Activated T-helper 17 cell treated with anti-CD3 and anti-CD28 coated beads, Interleukin-2, amount 50 U/mL, for 72 hours (primary cell): Measurements from ENCODE around the gene ANKS1A. TPM values are rescaled to one million over a fixed set of nuclear protein-coding genes. Genes with fewer than 3 reads are reported as not detected.
A peak's percentile ranks its signal among the peaks of the same experiment; 100 is the strongest.
"Not testable (repeated sequence)": the region's sequence is repeated elsewhere in the genome, so short reads cannot be mapped to it uniquely, and the experiment has no call there.

Source experiments
- ATAC-seq: fragments of 150-1000 bp; cut with Tn5 transposase; replicated peaks from 2 replicates; pipeline ENCODE4 v1.10.0; 2021; ENCODE audit warnings: mild to moderate bottlenecking, moderate library complexity
- H3K27ac Mint-ChIP-seq: one replicate; pipeline ENCODE4 v1.8.0; 2022; ENCODE audit warnings: mixed read lengths
- H3K27me3 Mint-ChIP-seq: one replicate; pipeline ENCODE4 v1.8.0; 2022; ENCODE audit warnings: mixed read lengths
- H3K36me3 Mint-ChIP-seq: one replicate; pipeline ENCODE4 v1.8.0; 2022; ENCODE audit warnings: low read depth, mild to moderate bottlenecking, mixed read lengths
- H3K4me1 Mint-ChIP-seq: one replicate; pipeline ENCODE4 v1.8.0; 2022; ENCODE audit warnings: mixed read lengths
- H3K4me3 Mint-ChIP-seq: one replicate; pipeline ENCODE4 v1.8.0; 2022; ENCODE audit warnings: mild to moderate bottlenecking, mixed read lengths
- H3K9me3 Mint-ChIP-seq: one replicate; pipeline ENCODE4 v1.8.0; 2022; ENCODE audit warnings: mixed read lengths
- total RNA-seq, 2 donors: library from RNA; stranded (reverse); gene quantifications; one replicate each; pipeline ENCODE4 v1.2.3, GENCODE V29; 2022

Gene ANKS1A
- total RNA-seq, 2 donors from 2014 or later: 7.7 to 8.8 TPM

GRCh38 chr6:34899748-34900147, 10.7 kb downstream of the ANKS1A start:
- not testable (repeated sequence) for H3K27ac Mint-ChIP-seq, ATAC-seq, H3K4me3 Mint-ChIP-seq, H3K36me3 Mint-ChIP-seq, H3K27me3 Mint-ChIP-seq, H3K9me3 Mint-ChIP-seq, H3K4me1 Mint-ChIP-seq

DNA sequence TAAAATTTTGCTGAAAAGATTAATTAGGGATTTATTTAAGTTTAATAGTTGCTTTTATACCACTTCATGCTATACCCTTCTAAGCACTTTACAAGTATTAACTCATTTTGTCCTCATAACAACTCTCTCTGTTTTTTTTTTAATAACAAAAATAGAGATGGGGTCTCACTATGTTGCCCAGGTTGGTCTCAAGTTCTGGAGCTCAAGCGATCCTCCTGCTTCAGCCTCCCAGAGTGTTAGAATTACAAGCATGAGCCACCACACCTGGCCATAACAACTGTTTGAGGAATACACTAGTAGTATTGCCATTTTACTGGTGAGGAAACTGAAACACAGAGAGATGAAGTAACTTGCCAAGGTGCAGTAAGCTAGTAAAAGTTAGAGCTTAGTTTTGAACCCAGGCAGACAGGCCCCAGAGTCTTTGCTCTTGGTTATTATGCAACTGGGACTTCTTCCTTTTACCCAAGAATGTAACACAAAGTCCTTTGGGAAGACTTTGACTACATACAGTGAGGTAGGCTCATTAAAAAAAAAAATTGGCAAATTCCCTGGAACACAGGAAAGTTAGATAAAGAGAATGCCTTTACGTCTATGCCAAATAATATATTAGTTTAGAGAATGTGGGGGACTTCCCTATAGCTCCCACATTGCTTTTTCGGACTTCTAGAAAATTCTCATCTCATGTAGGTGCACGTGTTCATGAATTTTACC, 11.4 kb downstream of the ANKS1A start:
- ATAC-seq: no peak
- no peaks in the 10 kb centered on the region for H3K9me3 Mint-ChIP-seq

GRCh38 chr6:34901930-34902329, 12.9 kb downstream of the ANKS1A start:
- peaks cover 8% of the 10 kb centered on the region for H3K36me3 Mint-ChIP-seq
- H3K4me1 Mint-ChIP-seq: no peaks in the 10 kb centered on the region
- no peak overlapping the region for H3K4me3 Mint-ChIP-seq
- H3K27ac Mint-ChIP-seq: no peak overlapping the region
- no peaks in the 10 kb centered on the region for H3K9me3 Mint-ChIP-seq
- H3K27me3 Mint-ChIP-seq: no peaks in the 10 kb centered on the region
- no peak for ATAC-seq

More for the DNA sequence above, 11.4 kb downstream of the ANKS1A start:
- Mint-ChIP-seq H3K4me1 (no peaks in the 10 kb centered on the region), H3K27me3 (no peaks in the 10 kb centered on the region), H3K4me3 (no peak overlapping the region), H3K36me3 (peaks cover 8% of the 10 kb centered on the region), H3K27ac (no peak overlapping the region)

DNA sequence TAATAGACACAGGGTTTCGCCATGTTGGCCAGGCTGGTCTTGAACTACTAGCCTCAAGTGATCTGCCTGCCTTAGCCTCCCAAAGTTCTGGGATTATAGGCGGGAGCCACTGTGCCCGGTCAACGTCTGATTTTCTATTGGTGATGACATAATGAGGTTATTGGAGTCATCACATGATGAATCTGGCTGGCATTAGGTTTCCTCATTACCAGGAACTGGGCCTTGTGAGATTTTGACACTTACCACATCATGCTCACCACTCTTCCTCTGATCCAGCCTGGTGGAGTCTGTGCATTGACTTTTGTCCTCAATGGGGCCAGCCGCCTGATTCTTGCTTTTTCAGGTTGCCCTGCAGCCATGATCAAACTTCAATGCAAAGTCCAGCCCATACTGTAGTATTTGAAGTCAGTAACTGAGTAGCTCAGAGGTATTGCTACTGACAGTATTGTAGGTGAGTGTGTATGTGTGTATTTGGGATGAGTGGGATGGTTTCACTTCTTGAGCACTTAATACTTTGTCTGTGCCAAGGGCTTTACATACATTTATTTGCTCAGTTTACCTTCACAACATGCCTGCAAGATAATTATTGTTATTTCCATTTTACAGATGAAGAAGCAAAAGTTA, 16.0 kb downstream of the ANKS1A start:
- ATAC-seq: no peak
- H3K36me3 Mint-ChIP-seq: peaks cover 8% of the 10 kb centered on the region
- no peaks in the 10 kb centered on the region for H3K9me3 Mint-ChIP-seq
- H3K4me3 Mint-ChIP-seq: no peak overlapping the region
- H3K4me1 Mint-ChIP-seq: peaks cover 6% of the 10 kb centered on the region
- H3K27ac Mint-ChIP-seq: no peak overlapping the region
- peaks cover 6% of the 10 kb centered on the region for H3K27me3 Mint-ChIP-seq

- peaks cover 6% of the 10 kb centered on the region for H3K27me3 Mint-ChIP-seq
Measured at GRCh38 chr6:34906826-34907225, 17.8 kb downstream of the ANKS1A start.

GRCh38 chr6:34908194-34908593, 19.1 kb downstream of the ANKS1A start:
- Mint-ChIP-seq H3K27ac (no peak overlapping the region), H3K27me3 (peaks cover 6% of the 10 kb centered on the region), H3K36me3 (peaks cover 8% of the 10 kb centered on the region), H3K9me3 (no peaks in the 10 kb centered on the region), H3K4me1 (peaks cover 20% of the 10 kb centered on the region), H3K4me3 (no peak overlapping the region)
- no peak for ATAC-seq

More at GRCh38 chr6:34906826-34907225, 17.8 kb downstream of the ANKS1A start:
- no peaks in the 10 kb centered on the region for H3K9me3 Mint-ChIP-seq
- H3K4me3 Mint-ChIP-seq: no peak overlapping the region
- H3K27ac Mint-ChIP-seq: no peak overlapping the region
- H3K4me1 Mint-ChIP-seq: peaks cover 11% of the 10 kb centered on the region
- peaks cover 8% of the 10 kb centered on the region for H3K36me3 Mint-ChIP-seq
- no peak for ATAC-seq

GRCh38 chr6:34909320-34909883, 20.3 kb downstream of the ANKS1A start:
- Mint-ChIP-seq H3K4me3 (no peak overlapping the region), H3K9me3 (no peaks in the 10 kb centered on the region), H3K4me1 (peaks cover 20% of the 10 kb centered on the region), H3K36me3 (peaks cover 8% of the 10 kb centered on the region), H3K27me3 (peaks cover 6% of the 10 kb centered on the region), H3K27ac (no peak overlapping the region)
- no peak for ATAC-seq

DNA sequence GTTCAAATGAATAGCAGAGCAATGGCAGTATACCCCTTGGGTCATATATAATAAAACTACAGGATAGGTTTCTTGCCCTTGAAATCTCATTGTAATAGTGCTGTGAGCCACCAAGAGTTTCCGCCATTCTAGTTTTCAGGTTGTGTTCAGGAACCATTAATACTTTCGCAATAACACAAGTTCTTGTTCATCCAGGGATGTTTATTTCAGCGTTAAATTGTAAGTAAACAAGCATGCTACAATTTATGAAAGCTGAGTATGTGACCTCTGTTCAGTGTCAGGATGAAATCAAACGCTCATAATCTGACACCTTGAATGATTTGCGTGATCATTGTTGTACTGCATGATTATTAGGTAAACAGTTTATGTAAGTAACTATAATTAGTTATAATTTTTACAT, 22.8 kb downstream of the ANKS1A start:
- no peaks in the 10 kb centered on the region for H3K36me3 Mint-ChIP-seq
- peaks cover 6% of the 10 kb centered on the region for H3K27me3 Mint-ChIP-seq

DNA sequence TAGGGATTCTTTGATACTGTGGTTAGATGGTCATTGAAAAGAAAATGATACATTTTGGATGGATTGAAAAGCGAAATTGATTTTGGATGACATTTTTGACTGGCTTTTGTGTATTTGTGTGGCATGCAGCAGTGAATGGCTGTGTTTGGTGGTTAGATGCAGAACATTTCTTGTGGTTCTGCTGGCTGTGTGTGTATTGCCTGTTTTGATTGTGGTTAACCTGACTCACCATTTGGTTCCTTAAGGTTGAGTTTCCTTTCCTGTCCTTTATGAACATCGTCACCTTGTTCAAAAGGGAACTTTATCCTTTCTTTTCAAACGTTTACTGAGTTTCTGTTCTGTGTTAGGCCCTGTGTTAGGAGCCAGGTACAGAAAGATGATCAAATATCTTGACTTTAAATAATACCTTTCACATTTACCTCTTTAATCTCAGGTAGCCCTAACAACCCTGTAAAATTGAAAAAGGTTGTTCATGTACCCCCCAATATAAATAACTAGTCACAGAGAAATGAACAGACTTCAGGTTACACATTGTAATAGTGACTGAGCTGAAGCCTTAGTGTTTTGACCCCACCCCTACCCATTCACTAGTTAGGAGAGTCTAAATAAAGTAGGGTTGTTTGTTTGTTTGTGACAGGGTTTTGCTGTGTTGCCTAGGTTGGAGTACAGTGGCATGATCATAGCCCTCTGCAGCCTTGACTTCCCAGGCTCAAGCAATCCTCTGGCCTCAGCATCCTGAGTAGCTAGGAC, 23.8 kb downstream of the ANKS1A start:
- Mint-ChIP-seq H3K4me3 (peak overlapping the region; percentile 47), H3K9me3 (no peaks in the 10 kb centered on the region), H3K4me1 (peaks cover 20% of the 10 kb centered on the region), H3K27me3 (peaks cover 6% of the 10 kb centered on the region), H3K36me3 (no peaks in the 10 kb centered on the region), H3K27ac (peak overlapping the region; percentile 53)
- ATAC-seq: peak; percentile 99

More for the DNA sequence above, 22.8 kb downstream of the ANKS1A start:
- Mint-ChIP-seq H3K27ac (no peak overlapping the region), H3K4me1 (peaks cover 20% of the 10 kb centered on the region), H3K4me3 (no peak overlapping the region), H3K9me3 (no peaks in the 10 kb centered on the region)
- no peak for ATAC-seq

DNA sequence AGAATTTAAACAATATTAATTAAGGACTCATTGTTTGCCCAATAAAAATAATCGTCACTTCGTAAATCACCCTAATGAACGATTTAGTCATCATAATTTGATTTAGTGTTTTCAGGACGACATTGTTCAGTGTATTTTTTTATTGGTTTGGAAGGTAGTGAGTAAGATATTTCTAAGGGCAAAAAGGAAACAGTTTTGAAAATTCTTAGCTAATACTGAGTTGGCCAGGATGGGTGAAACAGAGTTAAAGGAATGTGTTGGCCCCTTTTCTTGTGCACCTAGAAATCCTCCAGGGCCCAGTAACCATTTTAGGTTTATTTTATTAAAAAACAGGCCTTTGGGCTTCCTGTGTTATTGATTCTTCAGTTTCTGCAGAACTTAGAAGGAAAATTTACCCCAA, 25.3 kb downstream of the ANKS1A start:
- H3K9me3 Mint-ChIP-seq: no peaks in the 10 kb centered on the region
- no peak overlapping the region for H3K4me3 Mint-ChIP-seq
- H3K4me1 Mint-ChIP-seq: peaks cover 20% of the 10 kb centered on the region
- H3K27me3 Mint-ChIP-seq: peaks cover 6% of the 10 kb centered on the region
- ATAC-seq: no peak
- no peak overlapping the region for H3K27ac Mint-ChIP-seq
- H3K36me3 Mint-ChIP-seq: no peaks in the 10 kb centered on the region

- H3K9me3 Mint-ChIP-seq: no peaks in the 10 kb centered on the region
- H3K27ac Mint-ChIP-seq: no peak overlapping the region
- ATAC-seq: no peak
- H3K27me3 Mint-ChIP-seq: no peaks in the 10 kb centered on the region
- peaks cover 13% of the 10 kb centered on the region for H3K4me1 Mint-ChIP-seq
- H3K4me3 Mint-ChIP-seq: no peak overlapping the region
- H3K36me3 Mint-ChIP-seq: no peaks in the 10 kb centered on the region
Measured at GRCh38 chr6:34916348-34916967, 27.4 kb downstream of the ANKS1A start.

DNA sequence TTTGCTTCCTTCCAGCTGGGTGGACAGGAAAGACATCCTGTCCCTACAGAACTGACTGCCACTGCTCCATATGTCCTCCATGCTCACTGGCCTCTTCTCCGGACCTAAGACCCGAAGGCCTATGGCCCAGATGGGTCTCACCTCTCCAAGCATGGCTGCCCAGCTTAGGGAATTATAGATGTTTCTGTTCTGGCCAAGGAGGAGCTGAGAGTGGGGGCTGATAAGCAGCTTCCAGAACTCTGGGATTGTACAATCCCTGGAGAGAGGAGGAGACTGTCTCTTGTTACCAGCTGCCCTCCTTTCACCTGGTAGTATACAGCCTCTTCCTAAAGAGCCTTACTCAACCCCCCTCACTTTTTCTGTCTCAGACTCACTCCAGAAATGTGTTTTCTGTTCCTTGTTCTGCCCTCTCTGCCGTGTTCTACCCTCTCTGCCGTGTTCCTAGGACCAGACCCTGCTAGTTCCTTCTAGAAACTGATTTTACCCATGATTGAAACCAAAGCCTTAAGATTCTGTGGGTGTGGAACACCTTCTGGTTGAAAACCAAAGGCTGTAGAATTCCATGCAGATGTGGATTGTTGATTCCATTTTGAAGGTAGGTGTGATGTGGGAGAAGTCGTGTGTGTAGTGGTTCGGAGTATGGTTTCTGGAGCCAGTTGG, 28.7 kb downstream of the ANKS1A start:
- Mint-ChIP-seq H3K27ac (no peak overlapping the region), H3K4me1 (peaks cover 4% of the 10 kb centered on the region), H3K9me3 (no peaks in the 10 kb centered on the region), H3K27me3 (no peaks in the 10 kb centered on the region), H3K36me3 (no peaks in the 10 kb centered on the region), H3K4me3 (no peak overlapping the region)
- ATAC-seq: no peak

- H3K4me1 Mint-ChIP-seq: no peaks in the 10 kb centered on the region
- no peaks in the 10 kb centered on the region for H3K36me3 Mint-ChIP-seq
- no peak overlapping the region for H3K4me3 Mint-ChIP-seq
- H3K27ac Mint-ChIP-seq: no peak overlapping the region
- no peak for ATAC-seq
- H3K9me3 Mint-ChIP-seq: no peaks in the 10 kb centered on the region
- H3K27me3 Mint-ChIP-seq: no peaks in the 10 kb centered on the region
Measured at GRCh38 chr6:34919651-34920050, 30.6 kb downstream of the ANKS1A start.

GRCh38 chr6:34920097-34920496, 31.0 kb downstream of the ANKS1A start:
- Mint-ChIP-seq H3K36me3 (no peaks in the 10 kb centered on the region), H3K4me1 (no peaks in the 10 kb centered on the region), H3K4me3 (no peak overlapping the region), H3K27me3 (no peaks in the 10 kb centered on the region), H3K27ac (no peak overlapping the region), H3K9me3 (no peaks in the 10 kb centered on the region)
- ATAC-seq: no peak
